Measurements from ENCODE around the gene ZBTB34.

GRCh38 chr9:126860077-126860756 lies at the start of gene ZBTB34:
- TF ChIP-seq CTCF (IDR thresholded peaks at IDR 0.05; ENCODE audit: low read depth, low read length, missing input control) (peak; percentile 94), MAX (IDR thresholded peaks at IDR 0.05) (no peak), RAD21 (IDR thresholded peaks at IDR 0.05) (peak; percentile 42 to 62)
